A549 (cell line): Measurements from ENCODE around the gene SYT6.

ENCODE experiments used
- BCL3 ChIP-seq: fragments of >200 bp; sonication (Bioruptor Twin); formaldehyde crosslinking; IDR thresholded peaks from 3 replicates; pipeline ENCODE4 v1.6.1; 2016
- CEBPB ChIP-seq, 2 experiments: fragments of >200 bp in 1 of 2; sonication (Bioruptor Twin) in 1 of 2; formaldehyde crosslinking in 1 of 2; IDR thresholded peaks; 2 replicates each; pipeline ENCODE4 v1.6.1; 2012 to 2016
- CTCF ChIP-seq: fragments of >200 bp; sonication (Bioruptor Twin); formaldehyde crosslinking; IDR thresholded peaks from 3 replicates; pipeline ENCODE4 v1.5.1; 2016
- EP300 ChIP-seq, 2 experiments: fragments of >200 bp; sonication (Bioruptor Twin); formaldehyde crosslinking; IDR thresholded peaks; 2 replicates in 1 of 2; 3 replicates in 1 of 2; pipeline ENCODE4 v1.6.1; 2016 to 2017
- REST ChIP-seq: fragments of 200-600 bp; sonication (generic); IDR thresholded peaks from 2 replicates; pipeline ENCODE4 v1.6.1; 2016; ENCODE audit warnings: antibody characterized with exemption, mild to moderate bottlenecking, moderate library complexity
- RFX5 ChIP-seq: fragments of 450-650 bp; IDR thresholded peaks from 2 replicates; pipeline ENCODE4 v1.7.1; 2014; ENCODE audit warnings: antibody characterized with exemption, mild to moderate bottlenecking, moderate library complexity

- TF ChIP-seq BCL3: no peak
- no peak for TF ChIP-seq CEBPB (IDR thresholded peaks at IDR 0.05)
- no peak for TF ChIP-seq RFX5
- TF ChIP-seq REST: no peak
- no peak for TF ChIP-seq CTCF
- TF ChIP-seq EP300 (IDR thresholded peaks at IDR 0.05): no peak
These were observed 43.6 kb upstream of the SYT6 start for GRCh38 chr1:114196992-114197907.
